Endothelial cell (in vitro differentiated cells): ENCODE results near the gene LILRB4. TPM values are rescaled to one million over a fixed set of nuclear protein-coding genes. Genes with fewer than 3 reads are reported as not detected.

Source experiments
- DNase-seq: peaks from one replicate; pipeline ENCODE4 v3.0.0; 2021; ENCODE audit warnings: low spot score
- H3K27ac Mint-ChIP-seq: one replicate; pipeline ENCODE4 v1.8.0; 2021; ENCODE audit warnings: mixed read lengths, inconsistent platforms; ENCODE audit not compliant: unreplicated experiment
- H3K27me3 Mint-ChIP-seq: one replicate; pipeline ENCODE4 v1.8.0; 2021; ENCODE audit warnings: mild to moderate bottlenecking, moderate library complexity, mixed read lengths, inconsistent platforms; ENCODE audit not compliant: unreplicated experiment
- H3K36me3 Mint-ChIP-seq: one replicate; pipeline ENCODE4 v1.8.0; 2021; ENCODE audit warnings: mild to moderate bottlenecking, low read depth, mixed read lengths, inconsistent platforms; ENCODE audit not compliant: unreplicated experiment
- H3K4me1 Mint-ChIP-seq: one replicate; pipeline ENCODE4 v1.8.0; 2021; ENCODE audit warnings: mild to moderate bottlenecking, mixed read lengths, inconsistent platforms; ENCODE audit not compliant: unreplicated experiment
- H3K4me3 Mint-ChIP-seq: one replicate; pipeline ENCODE4 v1.8.0; 2021; ENCODE audit warnings: mild to moderate bottlenecking, mixed read lengths, inconsistent platforms; ENCODE audit not compliant: unreplicated experiment
- H3K9me3 Mint-ChIP-seq: one replicate; pipeline ENCODE4 v1.8.0; 2021; ENCODE audit warnings: mixed read lengths, inconsistent platforms; ENCODE audit not compliant: unreplicated experiment
- CTCF ChIP-seq: fragments of 200-600 bp; sonication (generic); IDR thresholded peaks from one replicate; pipeline ENCODE4 v1.5.0; 2021; ENCODE audit warnings: antibody characterized with exemption; ENCODE audit not compliant: unreplicated experiment
- total RNA-seq: library from RNA; stranded (reverse); fragmentation: NEBNext Ultra II Directional; extraction: Animal tissue kit (Norgen Biotek cat#: 25700); gene quantifications from one replicate; pipeline ENCODE4 v1.2.1, GENCODE V29; 2021; ENCODE audit not compliant: unreplicated experiment

LILRB4 gene
- total RNA-seq, 1 donor from 2014 or later: not detected

GRCh38 chr19:54667217-54667616 lies 4.4 kb downstream of the LILRB4 start:
- Mint-ChIP-seq H3K4me3 (no peak overlapping the region), H3K4me1 (no peaks in the 10 kb centered on the region), H3K36me3 (peaks cover 13% of the 10 kb centered on the region), H3K9me3 (peaks cover 38% of the 10 kb centered on the region), H3K27ac (no peak overlapping the region), H3K27me3 (peaks cover 15% of the 10 kb centered on the region)
- DNase-seq: no peak
- TF ChIP-seq CTCF: no peak

GRCh38 chr19:54668353-54668752 lies 5.6 kb downstream of the LILRB4 start:
- TF ChIP-seq CTCF: no peak
- peaks cover 13% of the 10 kb centered on the region for H3K27me3 Mint-ChIP-seq

GRCh38 chr19:54670576-54671357 lies 8.0 kb downstream of the LILRB4 start:
- Mint-ChIP-seq H3K4me1 (no peaks in the 10 kb centered on the region), H3K36me3 (peaks cover 8% of the 10 kb centered on the region), H3K4me3 (no peak overlapping the region), H3K27ac (no peak overlapping the region), H3K27me3 (peaks cover 9% of the 10 kb centered on the region), H3K9me3 (peaks cover 27% of the 10 kb centered on the region)
- TF ChIP-seq CTCF: no peak
- DNase-seq: no peak

More at GRCh38 chr19:54668353-54668752, 5.6 kb downstream of the LILRB4 start:
- Mint-ChIP-seq H3K27ac (no peak overlapping the region), H3K9me3 (peaks cover 34% of the 10 kb centered on the region), H3K36me3 (peaks cover 11% of the 10 kb centered on the region), H3K4me1 (no peaks in the 10 kb centered on the region), H3K4me3 (no peak overlapping the region)
- DNase-seq: no peak

GRCh38 chr19:54673222-54673621 lies 10.4 kb downstream of the LILRB4 start:
- Mint-ChIP-seq H3K4me1 (no peaks in the 10 kb centered on the region), H3K27ac (no peak overlapping the region), H3K4me3 (no peak overlapping the region), H3K36me3 (peaks cover 2% of the 10 kb centered on the region), H3K9me3 (peaks cover 12% of the 10 kb centered on the region), H3K27me3 (peaks cover 4% of the 10 kb centered on the region)
- TF ChIP-seq CTCF: no peak
- DNase-seq: no peak

- H3K36me3 Mint-ChIP-seq: no peaks in the 10 kb centered on the region
- peaks cover 2% of the 10 kb centered on the region for H3K27me3 Mint-ChIP-seq
- no peaks in the 10 kb centered on the region for H3K4me1 Mint-ChIP-seq
- no peak overlapping the region for H3K4me3 Mint-ChIP-seq
- DNase-seq: no peak
- H3K27ac Mint-ChIP-seq: no peak overlapping the region
- H3K9me3 Mint-ChIP-seq: peaks cover 9% of the 10 kb centered on the region
- peak; percentile 49 for TF ChIP-seq CTCF
Observed at GRCh38 chr19:54674021-54674617, 11.3 kb downstream of the LILRB4 start.
